Lung (tissue), 12 donors: ENCODE results near the gene ADAMTS14. TPM values are rescaled to one million over a fixed set of nuclear protein-coding genes. Genes with fewer than 3 reads are reported as not detected.
A peak's percentile ranks its signal among the peaks of the same experiment; 100 is the strongest.
"Not testable (repeated sequence)": the region's sequence is repeated elsewhere in the genome, so short reads cannot be mapped to it uniquely, and the experiment has no call there.

Source experiments
- ATAC-seq: fragments of 200-7000 bp; cut with Tn5 transposase; one replicate; pipeline ENCODE4 v1.9.1; 2020; ENCODE audit warnings: moderate number of reproducible peaks; ENCODE audit not compliant: insufficient read depth, low FRiP score
- DNase-seq, 3 donors: peaks; one replicate each; pipeline ENCODE4 v3.0.0-alpha.2; 2013 to 2017
- H3K27ac ChIP-seq, 2 donors: one replicate each; pipeline ENCODE4 v1.5.1; 2013; ENCODE audit warnings: mild to moderate bottlenecking in 2 of 2, moderate library complexity in 2 of 2, control low read depth in 1 of 2, inconsistent platforms in 1 of 2, low read depth in 1 of 2, low read length in 1 of 2
- H3K27me3 ChIP-seq, 3 donors: one replicate each; pipeline ENCODE4 v1.5.1; 2013; ENCODE audit warnings: low read length in 2 of 3; ENCODE audit not compliant: control insufficient read depth in 3 of 3, insufficient read depth in 3 of 3
- H3K36me3 ChIP-seq, 4 donors: one replicate each; pipeline ENCODE4 v1.5.1; 2013; ENCODE audit warnings: low read length in 4 of 4, mild to moderate bottlenecking in 1 of 4, moderate library complexity in 1 of 4; ENCODE audit not compliant: control insufficient read depth in 4 of 4, insufficient read depth in 4 of 4
- H3K4me1 ChIP-seq, 5 donors: one replicate each; pipeline ENCODE4 v1.5.1; 2013; ENCODE audit warnings: low read length in 5 of 5, mild to moderate bottlenecking in 2 of 5, moderate library complexity in 1 of 5; ENCODE audit not compliant: control insufficient read depth in 5 of 5, insufficient read depth in 5 of 5
- H3K4me3 ChIP-seq: one replicate; pipeline ENCODE4 v1.5.1; 2013; ENCODE audit warnings: mild to moderate bottlenecking, control low read depth, moderate library complexity
- H3K9ac ChIP-seq, 2 donors: one replicate each; pipeline ENCODE4 v1.5.1; 2013; ENCODE audit warnings: low read length in 2 of 2, control low read depth in 1 of 2; ENCODE audit not compliant: insufficient read depth in 1 of 2
- H3K9me3 ChIP-seq, 4 donors: one replicate each; pipeline ENCODE4 v1.5.1; 2013; ENCODE audit warnings: low read length in 3 of 4, mild to moderate bottlenecking in 1 of 4, moderate library complexity in 1 of 4; ENCODE audit not compliant: control insufficient read depth in 4 of 4, insufficient read depth in 3 of 4
- WGBS, 2 donors: extraction: QIAGEN DNeasy Blood & Tissue Kit; methylation state at CpG; one replicate each; pipeline ENCODE4 v1.1.7; 2013; 5-methylcytosine and 5-hydroxymethylcytosine counted together
- polyA plus RNA-seq, 2 donors: library from polyadenylated mRNA; stranded (reverse); fragments of 200-250 nt; gene quantifications; one replicate each; pipeline ENCODE4 v1.2.1, GENCODE V29; 2013
- total RNA-seq, 2 donors: library from RNA; depleted of rRNA in 1 of 2; stranded (reverse); fragments of >200 nt in 1 of 2; gene quantifications; one replicate each; pipeline ENCODE4 v1.2.1, GENCODE V29; 2014 to 2021
- TF ChIP-seq, protein P1 (sequence below): IDR thresholded peaks from 2 replicates; pipeline ENCODE4 v1.5.1; 2012; ENCODE audit warnings: mild to moderate bottlenecking; ENCODE audit errors: control extremely low read depth, extremely low read depth
- donor health status: control.
- donor health status: control.
- donor health status: Bipolar disorder and iron deficiency.
- donor health status: healthy.
- donor health status: DM: yes; HTN: yes; CAD: no.

Gene ADAMTS14
- total and polyA plus RNA-seq, 4 donors = 0.47 to 3.9 (median 1.2) TPM

DNA sequence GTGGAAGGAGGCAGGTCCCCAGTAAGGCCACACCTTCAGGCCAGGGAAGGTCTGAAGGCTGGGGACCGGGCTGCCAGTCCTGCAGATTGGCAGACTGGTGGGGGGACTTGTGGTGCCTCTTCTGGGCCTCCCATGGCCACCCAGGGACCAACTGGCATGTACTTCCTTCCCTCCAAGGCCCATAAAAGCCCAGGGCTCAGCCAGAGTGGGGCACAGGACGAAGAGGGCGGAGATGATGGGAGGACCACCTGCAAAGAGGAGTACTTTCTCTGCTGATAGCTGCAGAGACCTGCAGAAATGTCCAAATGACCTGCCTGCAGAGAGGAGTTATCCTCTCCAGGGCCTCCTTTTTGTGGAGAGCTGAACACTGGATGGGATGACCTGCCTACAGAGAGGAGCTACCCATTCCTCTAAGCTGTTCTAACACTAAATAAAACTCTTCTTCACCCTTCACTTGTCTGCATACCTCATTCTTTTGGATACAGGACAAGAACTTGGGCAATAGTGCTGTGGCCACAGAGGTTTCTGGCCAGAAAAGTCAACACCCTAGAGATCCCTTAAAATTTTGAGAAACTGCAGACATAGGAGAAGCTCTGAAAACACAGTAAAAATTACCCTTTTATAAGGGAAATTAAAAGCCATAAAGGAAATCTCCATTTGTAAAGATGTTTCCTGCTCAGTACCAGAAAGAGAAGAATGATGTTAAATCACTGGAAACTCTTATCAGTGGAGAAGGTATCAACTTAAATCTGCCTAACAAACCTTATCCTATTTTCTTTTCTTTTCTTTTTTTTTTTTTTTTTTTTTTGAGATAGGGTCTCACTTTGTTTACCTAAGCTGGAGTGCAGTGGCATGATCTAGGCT is 49.1 kb upstream of the ADAMTS14 start:
- DNase-seq = peak in 1 of 3 donors; percentile 19
- Histone ChIP-seq H3K4me1 (no peaks in the 10 kb centered on the region), H3K4me3 (no peak overlapping the region), H3K27ac (no peak overlapping the region), H3K36me3 (no peaks in the 10 kb centered on the region), H3K9ac (no peak overlapping the region), H3K27me3 (no peaks in the 10 kb centered on the region), H3K9me3 (peaks cover 0 to 8% (median 0%) of the 10 kb centered on the region in 4 donors)
- 94 to 95% methylated on average over 3 of the region's 3 CpGs for WGBS, 2 donors
- TF ChIP-seq, protein P1, sequence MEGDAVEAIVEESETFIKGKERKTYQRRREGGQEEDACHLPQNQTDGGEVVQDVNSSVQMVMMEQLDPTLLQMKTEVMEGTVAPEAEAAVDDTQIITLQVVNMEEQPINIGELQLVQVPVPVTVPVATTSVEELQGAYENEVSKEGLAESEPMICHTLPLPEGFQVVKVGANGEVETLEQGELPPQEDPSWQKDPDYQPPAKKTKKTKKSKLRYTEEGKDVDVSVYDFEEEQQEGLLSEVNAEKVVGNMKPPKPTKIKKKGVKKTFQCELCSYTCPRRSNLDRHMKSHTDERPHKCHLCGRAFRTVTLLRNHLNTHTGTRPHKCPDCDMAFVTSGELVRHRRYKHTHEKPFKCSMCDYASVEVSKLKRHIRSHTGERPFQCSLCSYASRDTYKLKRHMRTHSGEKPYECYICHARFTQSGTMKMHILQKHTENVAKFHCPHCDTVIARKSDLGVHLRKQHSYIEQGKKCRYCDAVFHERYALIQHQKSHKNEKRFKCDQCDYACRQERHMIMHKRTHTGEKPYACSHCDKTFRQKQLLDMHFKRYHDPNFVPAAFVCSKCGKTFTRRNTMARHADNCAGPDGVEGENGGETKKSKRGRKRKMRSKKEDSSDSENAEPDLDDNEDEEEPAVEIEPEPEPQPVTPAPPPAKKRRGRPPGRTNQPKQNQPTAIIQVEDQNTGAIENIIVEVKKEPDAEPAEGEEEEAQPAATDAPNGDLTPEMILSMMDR = no peak
- no peak for ATAC-seq

DNA sequence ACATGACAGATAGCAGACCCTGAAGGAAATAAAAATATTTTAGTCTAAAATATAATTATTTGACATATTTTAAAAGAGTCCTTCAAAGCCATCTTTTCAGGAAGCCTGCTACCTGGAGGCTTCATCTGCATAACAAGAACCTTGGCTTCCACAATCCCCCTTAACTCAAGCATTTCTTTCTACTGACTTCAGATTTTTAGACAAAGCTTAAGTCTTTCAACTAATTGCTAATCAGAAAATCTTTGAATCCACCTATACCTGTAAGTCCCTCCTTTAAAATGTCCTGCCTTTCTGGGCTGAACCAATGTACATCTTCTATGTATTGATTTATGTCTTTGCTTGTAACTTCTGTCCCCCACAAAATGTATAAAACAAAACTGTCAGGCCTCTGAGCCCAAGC is 46.2 kb upstream of the ADAMTS14 start:
- Histone ChIP-seq H3K9me3 (peaks cover 0 to 4% (median 1%) of the 10 kb centered on the region in 4 donors), H3K4me3 (no peak overlapping the region), H3K27ac (no peak overlapping the region), H3K36me3 (no peaks in the 10 kb centered on the region), H3K27me3 (no peaks in the 10 kb centered on the region), H3K4me1 (no peaks in the 10 kb centered on the region), H3K9ac (no peak overlapping the region)
- ATAC-seq = no peak
- TF ChIP-seq, protein P1 = no peak
- no peak for DNase-seq

DNA sequence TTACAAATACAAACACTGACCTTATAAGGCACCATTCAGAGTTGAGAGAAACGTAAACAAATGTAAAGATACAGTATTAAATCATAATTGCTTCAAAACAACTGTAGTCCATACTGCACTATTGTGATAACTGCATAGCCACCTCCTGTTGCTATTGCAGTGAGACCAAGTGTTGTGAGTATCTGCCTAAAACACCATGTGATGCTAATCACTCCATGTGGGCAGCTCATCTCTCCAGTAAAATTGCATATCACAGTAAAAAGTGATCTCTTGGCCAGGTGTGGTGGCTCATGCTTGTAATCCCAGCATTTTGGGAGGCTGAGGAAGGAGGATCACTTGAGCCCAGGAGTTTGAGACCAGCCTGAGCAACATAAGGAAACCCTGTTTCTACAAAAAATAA is 43.0 kb upstream of the ADAMTS14 start:
- Histone ChIP-seq H3K9ac (no peak overlapping the region), H3K27ac (no peak overlapping the region), H3K4me1 (no peaks in the 10 kb centered on the region), H3K36me3 (no peaks in the 10 kb centered on the region), H3K27me3 (no peaks in the 10 kb centered on the region), H3K9me3 (peaks cover 0 to 4% (median 1%) of the 10 kb centered on the region in 4 donors), H3K4me3 (no peak overlapping the region)
- DNase-seq (no peak), ATAC-seq (no peak)
- 75 to 80% methylated on average over 1 of the region's 1 CpG for WGBS, 2 donors
- TF ChIP-seq, protein P1 = no peak

DNA sequence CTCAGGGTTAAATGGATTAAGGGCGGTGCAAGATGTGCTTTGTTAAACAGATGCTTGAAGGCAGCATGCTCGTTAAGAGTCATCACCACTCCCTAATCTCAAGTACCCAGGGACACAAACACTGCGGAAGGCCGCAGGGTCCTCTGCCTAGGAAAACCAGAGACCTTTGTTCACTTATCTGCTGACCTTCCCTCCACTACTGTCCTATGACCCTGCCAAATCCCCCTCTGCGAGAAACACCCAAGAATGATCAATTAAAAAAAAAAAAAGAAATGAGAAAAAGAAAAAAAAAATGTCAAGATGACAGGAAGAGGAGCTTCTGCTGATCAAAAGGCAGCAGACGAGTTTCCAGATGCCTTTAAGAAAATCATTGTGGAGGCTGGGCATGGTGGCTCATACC is 40.6 kb upstream of the ADAMTS14 start:
- 61 to 81% methylated on average over 1 to 2 of the region's 6 CpGs for WGBS, 2 donors
- H3K27me3 ChIP-seq, H3K9ac ChIP-seq, DNase-seq, ATAC-seq, H3K9me3 ChIP-seq, H3K36me3 ChIP-seq, H3K4me3 ChIP-seq, H3K4me1 ChIP-seq, H3K27ac ChIP-seq: not testable (repeated sequence)
